K562 (cell line): ENCODE results near the gene ADCY5. TPM values are rescaled to one million over a fixed set of nuclear protein-coding genes. Genes with fewer than 3 reads are reported as not detected.

ENCODE experiments used
- ATAC-seq: fragments of 200-7000 bp; cut with Tn5 transposase; 3 replicates; pipeline ENCODE4 v1.9.1; 2020; ENCODE audit warnings: moderate library complexity
- BruUV-seq: library from RNA; stranded (reverse); fragments of 400-500 nt; replicated peaks from 2 replicates; lab custom pipeline; 2021; lab: Mats Ljungman, UMichigan
- CTCF ChIA-PET: fragments of 300-600 bp; formaldehyde crosslinking; extraction: SDS; loops from one replicate; lab custom pipeline; 2021; ENCODE audit warnings: low intra/inter-chr PET ratio; lab: Yijun Ruan, JAX
- POLR2A ChIA-PET: fragments of 300-600, 350-650 bp; sonication (Branson Sonifier 250); formaldehyde crosslinking; extraction: SDS; loops from one replicate; lab custom pipeline; 2021; ENCODE audit warnings: antibody characterized with exemption, inconsistent platforms; lab: Yijun Ruan, JAX
- DNase-seq, 4 experiments: peaks; one replicate each; pipeline versions ENCODE4 v3.0.0 to v3.0.0-alpha.2; 2011 to 2018; ENCODE audit warnings: low spot score in 3 of 4, mixed read lengths in 3 of 4; ENCODE audit errors: extremely low read depth in 1 of 4
- FAIRE-seq: peaks from 2 replicates; lab custom pipeline; 2011; peaks lifted over from hg19 to GRCh38; lab: Jason Lieb, UNC
- H2AFZ ChIP-seq: 2 replicates; pipeline ENCODE4 v1.6.0; 2011; ENCODE audit warnings: low read depth, low read length, control low read depth, inconsistent platforms
- H3K27ac ChIP-seq: fragments of 200-600 bp; 3 replicates; pipeline ENCODE4 v1.8.0; 2011; ENCODE audit warnings: low read depth, mild to moderate bottlenecking, control low read depth, inconsistent platforms, low read length, moderate library complexity, mixed read lengths; ENCODE audit errors: extremely low read depth
- H3K27me3 ChIP-seq, 2 experiments: fragments of 300-600 bp in 1 of 2; 2 replicates in 1 of 2; 3 replicates in 1 of 2; pipeline versions ENCODE4 v1.6.0 to v1.8.0; 2011; ENCODE audit warnings: inconsistent platforms in 2 of 2, low read length in 2 of 2, mild to moderate bottlenecking in 1 of 2, mixed read lengths in 1 of 2, moderate library complexity in 1 of 2; ENCODE audit not compliant: control insufficient read depth in 2 of 2, insufficient read depth in 2 of 2
- H3K36me3 ChIP-seq: fragments of 300-600 bp; 3 replicates; pipeline ENCODE4 v1.8.0; 2011; ENCODE audit warnings: mild to moderate bottlenecking, low read length, inconsistent platforms; ENCODE audit not compliant: control insufficient read depth, insufficient read depth
- H3K4me1 ChIP-seq, 2 experiments: fragments of 200-600 bp in 1 of 2; replicated peaks in 1 of 2; 2 replicates in 1 of 2; 3 replicates in 1 of 2; pipeline versions ENCODE4 v1.5.1 to v1.8.0; 2011; ENCODE audit warnings: inconsistent platforms in 2 of 2, low read length in 2 of 2, mild to moderate bottlenecking in 1 of 2, mixed read lengths in 1 of 2, moderate library complexity in 1 of 2; ENCODE audit not compliant: control insufficient read depth in 2 of 2, insufficient read depth in 2 of 2
- H3K4me2 ChIP-seq: 2 replicates; pipeline ENCODE4 v1.6.1; 2011; ENCODE audit warnings: low read length, control low read depth, inconsistent platforms, mixed read lengths; ENCODE audit not compliant: insufficient read depth
- H3K4me3 ChIP-seq: fragments of 200-600 bp; sonication (generic), shearing (Covaris generic); 2 replicates; pipeline ENCODE4 v1.5.1; 2016; ENCODE audit warnings: control low read depth, inconsistent platforms
- H3K79me2 ChIP-seq: fragments of 200-600 bp; 3 replicates; pipeline ENCODE4 v1.8.0; 2011; ENCODE audit warnings: low read length, inconsistent platforms; ENCODE audit not compliant: control insufficient read depth, insufficient read depth
- H3K9ac ChIP-seq, 2 experiments: 2 replicates each; pipeline versions ENCODE4 v1.6.0 to v1.6.1; 2011; ENCODE audit warnings: low read depth in 2 of 2, low read length in 2 of 2, control low read depth in 1 of 2, inconsistent platforms in 1 of 2, mild to moderate bottlenecking in 1 of 2, mixed read lengths in 1 of 2; ENCODE audit not compliant: insufficient read depth in 1 of 2
- H3K9me1 ChIP-seq: one replicate; pipeline ENCODE4 v1.6.0; 2011; ENCODE audit warnings: inconsistent platforms, mild to moderate bottlenecking, low read length, moderate library complexity; ENCODE audit not compliant: control insufficient read depth, insufficient read depth
- H3K9me3 ChIP-seq: replicated peaks from 2 replicates; pipeline ENCODE4 v1.5.1; 2011; ENCODE audit warnings: low read depth, low read length, inconsistent platforms; ENCODE audit not compliant: control insufficient read depth, insufficient read depth
- H4K20me1 ChIP-seq: replicated peaks from 2 replicates; pipeline ENCODE4 v1.6.1; 2011; ENCODE audit warnings: low read length, inconsistent platforms, mixed read lengths; ENCODE audit not compliant: control insufficient read depth, insufficient read depth
- CUX1 ChIP-seq: fragments of 200-800 bp; sonication (Bioruptor generic); IDR thresholded peaks from 2 replicates; pipeline ENCODE4 v1.6.1; 2016; ENCODE audit warnings: missing genetic modification characterization, missing compliant biosample characterization
- DLX4 ChIP-seq: fragments of 250-450 bp; sonication (Bioruptor Pico); IDR thresholded peaks from 2 replicates; pipeline ENCODE4 v1.6.1; 2021; ENCODE audit warnings: mild to moderate bottlenecking
- GTF3C2 ChIP-seq: IDR thresholded peaks from 3 replicates; pipeline ENCODE4 v1.6.1; 2011; ENCODE audit warnings: borderline replicate concordance, mild to moderate bottlenecking, moderate library complexity; ENCODE audit not compliant: insufficient read length; ENCODE audit errors: extremely low read depth
- NCOA1 ChIP-seq: fragments of 450-650 bp; IDR thresholded peaks from 2 replicates; pipeline ENCODE4 v1.6.1; 2016; ENCODE audit warnings: low read depth
- STAT5A ChIP-seq: IDR thresholded peaks from 2 replicates; pipeline ENCODE4 v1.6.1; 2012; ENCODE audit warnings: low read length, inconsistent platforms, borderline replicate concordance
- TBL1XR1 ChIP-seq, 2 experiments: IDR thresholded peaks; 2 replicates each; pipeline ENCODE4 v1.6.1; 2012; ENCODE audit warnings: improper control_type of control experiment in 2 of 2, low read length in 2 of 2, mild to moderate bottlenecking in 1 of 2
- WGBS: fragments of 100-300 bp; shearing (Covaris generic); methylation state at CpG from one replicate; pipeline ENCODE4 v1.1.6; 2016; ENCODE audit warnings: low coverage, mixed read lengths; ENCODE audit not compliant: insufficient coverage; ENCODE audit errors: missing lambda C conversion rate; 5-methylcytosine and 5-hydroxymethylcytosine counted together
- in situ Hi-C: fragments of 300-500 bp; cut with MboI; formaldehyde crosslinking; loops from 4 replicates; pipeline ENCODE4 v1.15.0; 2018; ENCODE audit warnings: inconsistent platforms, mixed read lengths
- intact Hi-C: fragments of 100-400 bp; cut with micrococcal nuclease; formaldehyde crosslinking; loops from 2 replicates; pipeline ENCODE4 v1.14.2; 2022
- polyA plus RNA-seq, 8 experiments: library from polyadenylated mRNA; depleted of rRNA in 4 of 8; stranded (reverse) in 5 of 8; unstranded in 3 of 8; fragments of >200 nt; fragmentation: Nextera tagmentation in 2 of 8; fragmentation: Illumina TruSeq in 1 of 8; extraction: Ambion mirVana in 2 of 8; extraction: Trizol in 1 of 8; gene quantifications; 2 replicates each; pipeline versions ENCODE4 v1.2.1 to v1.2.3, GENCODE V29; 2011 to 2014; ENCODE audit warnings: inconsistent platforms in 1 of 8, missing spikeins in 1 of 8
- total RNA-seq, 7 experiments: library from RNA; depleted of rRNA in 6 of 7; stranded (reverse); fragments of >200 nt in 6 of 7; fragmentation: Illumina TruSeq in 2 of 7; extraction: Trizol in 2 of 7; gene quantifications; 2 replicates each; pipeline versions ENCODE4 v1.2.1 to v1.2.3, GENCODE V29; 2011 to 2021; ENCODE audit warnings: low replicate concordance in 1 of 7

The ADCY5 gene
- total and polyA plus RNA-seq, 9 of the 15 experiments (the other 6 are each of a cell fraction or from before 2014, with no cell fraction given) = under 0.01 TPM; not detected in 8

GRCh38 chr3:123483146-123483545, 34.3 kb upstream of the ADCY5 start:
- Histone ChIP-seq H3K9me3 (no peaks in the 10 kb centered on the region), H3K4me2 (no peak overlapping the region), H3K79me2 (no peaks in the 10 kb centered on the region), H4K20me1 (no peaks in the 10 kb centered on the region), H3K4me3 (no peak overlapping the region), H3K9ac (peak overlapping the region in 1 of 2 experiments; percentile 17; a peak in 1 of 4 replicates), H3K36me3 (no peaks in the 10 kb centered on the region), H2AFZ (no peak overlapping the region), H3K9me1 (no peaks in the 10 kb centered on the region), H3K4me1 (no peaks in the 10 kb centered on the region), H3K27me3 (peaks cover 7 to 43% of the 10 kb centered on the region in 2 experiments; a peak in 4 of 5 replicates), H3K27ac (no peak overlapping the region)
- DNase-seq (no peak), ATAC-seq (no peak), FAIRE-seq (no peak)
- ChIA-PET CTCF (no interaction called here), POLR2A (interaction anchor here (1.2 kb wide), 1 partner anchor 22 kb away, joined by 3 read pairs; no protein-coding TSS in a partner anchor)
- WGBS = 3% methylated on average over 6 of the region's 6 CpGs
- no TSS peak for BruUV-seq
- intact Hi-C loops = no loop called here
- in situ Hi-C loops = no loop called here
- no peak for TF ChIP-seq NCOA1
- no peak for TF ChIP-seq CUX1 (CRISPR knock-in tag)
- TF ChIP-seq STAT5A = no peak
- no peak for TF ChIP-seq TBL1XR1 (IDR thresholded peaks at IDR 0.05; ENCODE audit: low read length in 2 of 2)
- TF ChIP-seq GTF3C2 = no peak
- no peak for TF ChIP-seq DLX4 (CRISPR knock-in tag)
